Neural progenitor cell (in vitro differentiated cells): Measurements from ENCODE around the gene CACNG5.

Experiments
- EZH2 ChIP-seq: fragments of 200-600 bp; sonication (generic); IDR thresholded peaks from 2 replicates; pipeline ENCODE4 v1.6.1; 2017; ENCODE audit warnings: antibody characterized with exemption, mild to moderate bottlenecking, moderate library complexity
- TF ChIP-seq, protein P1 (sequence below): fragments of 200-600 bp; sonication (generic); IDR thresholded peaks from 2 replicates; pipeline ENCODE4 v1.5.1; 2017; ENCODE audit warnings: antibody characterized with exemption, mild to moderate bottlenecking

DNA sequence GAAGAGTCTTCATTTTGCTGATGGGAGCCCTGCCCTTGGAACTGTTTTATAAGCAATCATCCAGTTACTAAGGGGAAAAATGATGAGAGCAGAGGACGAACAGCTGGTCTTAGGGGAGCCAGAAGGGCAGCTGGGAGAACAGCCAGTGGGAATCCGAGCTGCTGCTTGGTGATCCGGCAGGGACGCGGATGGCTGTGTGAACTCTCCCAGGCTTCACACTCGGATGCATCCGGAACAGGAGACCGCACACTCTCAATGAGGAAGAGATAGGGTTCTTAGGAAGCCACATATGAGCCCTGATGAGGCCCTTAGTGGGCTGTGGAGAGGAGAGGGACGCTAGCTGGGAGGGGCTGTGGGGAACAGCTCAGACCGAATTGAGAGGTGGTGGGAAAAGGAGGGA is 5.0 kb upstream of the CACNG5 start:
- TF ChIP-seq, protein P1, sequence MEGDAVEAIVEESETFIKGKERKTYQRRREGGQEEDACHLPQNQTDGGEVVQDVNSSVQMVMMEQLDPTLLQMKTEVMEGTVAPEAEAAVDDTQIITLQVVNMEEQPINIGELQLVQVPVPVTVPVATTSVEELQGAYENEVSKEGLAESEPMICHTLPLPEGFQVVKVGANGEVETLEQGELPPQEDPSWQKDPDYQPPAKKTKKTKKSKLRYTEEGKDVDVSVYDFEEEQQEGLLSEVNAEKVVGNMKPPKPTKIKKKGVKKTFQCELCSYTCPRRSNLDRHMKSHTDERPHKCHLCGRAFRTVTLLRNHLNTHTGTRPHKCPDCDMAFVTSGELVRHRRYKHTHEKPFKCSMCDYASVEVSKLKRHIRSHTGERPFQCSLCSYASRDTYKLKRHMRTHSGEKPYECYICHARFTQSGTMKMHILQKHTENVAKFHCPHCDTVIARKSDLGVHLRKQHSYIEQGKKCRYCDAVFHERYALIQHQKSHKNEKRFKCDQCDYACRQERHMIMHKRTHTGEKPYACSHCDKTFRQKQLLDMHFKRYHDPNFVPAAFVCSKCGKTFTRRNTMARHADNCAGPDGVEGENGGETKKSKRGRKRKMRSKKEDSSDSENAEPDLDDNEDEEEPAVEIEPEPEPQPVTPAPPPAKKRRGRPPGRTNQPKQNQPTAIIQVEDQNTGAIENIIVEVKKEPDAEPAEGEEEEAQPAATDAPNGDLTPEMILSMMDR = no peak
- no peak for TF ChIP-seq EZH2
